ENCODE data around the gene RSAD2.

- no peak for TF ChIP-seq CTCF (conservative IDR thresholded peaks at IDR 0.05; ENCODE audit: low read depth, low read length)
- TF ChIP-seq BHLHE40 (IDR thresholded peaks at IDR 0.05; ENCODE audit: low read depth, low read length), result no peak
- no peak for TF ChIP-seq POLR2A (IDR thresholded peaks at IDR 0.05; ENCODE audit: low read depth, low read length)
- TF ChIP-seq USF2 (IDR thresholded peaks at IDR 0.05; ENCODE audit: low read depth, low read length), result no peak
- TF ChIP-seq RAD21 (IDR thresholded peaks at IDR 0.05; ENCODE audit: low read length), result no peak
- no peak for TF ChIP-seq ELK1 (IDR thresholded peaks at IDR 0.05; ENCODE audit: borderline replicate concordance, low read depth, low read length)
- no peak for TF ChIP-seq FOS (IDR thresholded peaks at IDR 0.05; ENCODE audit: low read depth, low read length)
- no peak for TF ChIP-seq MAZ (IDR thresholded peaks at IDR 0.05; ENCODE audit: borderline replicate concordance, low read depth, low read length)
- TF ChIP-seq CEBPB (IDR thresholded peaks at IDR 0.05; ENCODE audit: low read depth, low read length), result no peak
- TF ChIP-seq RFX5 (IDR thresholded peaks at IDR 0.05; ENCODE audit: low read depth, low read length), result no peak
- TF ChIP-seq NFE2L2 (IDR thresholded peaks at IDR 0.05; ENCODE audit: low read depth, low read length), result no peak
- no peak for TF ChIP-seq MXI1 (IDR thresholded peaks at IDR 0.05; ENCODE audit: borderline replicate concordance, low read depth, low read length)
- no peak for TF ChIP-seq SMC3 (IDR thresholded peaks at IDR 0.05; ENCODE audit: low read depth, low read length)
These were observed 48.6 kb downstream of the RSAD2 start for GRCh38 chr2:6926071-6926732.

Data from IMR-90 (cell line).